AG09319 (cell line): ENCODE measurements around the gene CDC20.

ENCODE experiments used
- DNase-seq: peaks from one replicate; pipeline ENCODE4 v3.0.0-alpha.2; 2010; ENCODE audit warnings: low read depth; ENCODE audit errors: extremely low read depth
- CTCF ChIP-seq: IDR thresholded peaks from 2 replicates; pipeline ENCODE4 v1.5.1; 2011; ENCODE audit warnings: low read depth, mild to moderate bottlenecking, inconsistent platforms, low read length, moderate library complexity

CDC20 gene

GRCh38 chr1:43331688-43332087 lies 27.1 kb upstream of the CDC20 start:
- DNase-seq, result no peak
- TF ChIP-seq CTCF, result no peak

- DNase-seq, result no peak
- TF ChIP-seq CTCF, result no peak
These were observed 24.2 kb upstream of the CDC20 start for GRCh38 chr1:43334453-43335205.

- DNase-seq, result no peak
- no peak for TF ChIP-seq CTCF
These were observed 21.2 kb upstream of the CDC20 start, which contains the start of gene MPL for GRCh38 chr1:43337588-43337987. MPL (plus strand) TSS chr1:43337818; CDS start chr1:43337849, 31 bp downstream.

GRCh38 chr1:43338001-43338400 lies 20.8 kb upstream of the CDC20 start:
- no peak for DNase-seq
- no peak for TF ChIP-seq CTCF

- no peak for TF ChIP-seq CTCF
- no peak for DNase-seq
These were observed 19.1 kb upstream of the CDC20 start for GRCh38 chr1:43339584-43340232.

- no peak for TF ChIP-seq CTCF
These were observed 18.2 kb upstream of the CDC20 start for GRCh38 chr1:43340559-43340958.

GRCh38 chr1:43344267-43344850 lies 14.4 kb upstream of the CDC20 start:
- DNase-seq, result no peak
- no peak for TF ChIP-seq CTCF

More at GRCh38 chr1:43340559-43340958, 18.2 kb upstream of the CDC20 start:
- DNase-seq, result no peak
